Measurements from ENCODE around the gene CDH13.

GRCh38 chr16:82695806-82696205 is 69.0 kb downstream of the CDH13 start:
- TF ChIP-seq CTCF (IDR thresholded peaks at IDR 0.05) (no peak), POLR2A (IDR thresholded peaks at IDR 0.05) (no peak)

All from Peyer's patch (tissue), 4 donors.